Colonic mucosa (tissue), 4 donors: ENCODE data around the gene ELL. TPM values are rescaled to one million over a fixed set of nuclear protein-coding genes. Genes with fewer than 3 reads are reported as not detected.

Experiments
- DNase-seq: peaks from one replicate; pipeline ENCODE4 v3.0.0-alpha.2; 2020
- H3K27ac ChIP-seq: fragments of 200-600 bp; one replicate; pipeline ENCODE4 v1.8.0; 2021
- H3K27me3 ChIP-seq: fragments of 200-600 bp; one replicate; pipeline ENCODE4 v1.8.0; 2021
- H3K36me3 ChIP-seq: fragments of 200-600 bp; one replicate; pipeline ENCODE4 v1.8.0; 2021
- H3K4me1 ChIP-seq: fragments of 200-600 bp; one replicate; pipeline ENCODE4 v1.8.0; 2021; ENCODE audit warnings: mild to moderate bottlenecking
- H3K4me3 ChIP-seq: fragments of 200-600 bp; one replicate; pipeline ENCODE4 v1.8.0; 2021
- H3K9ac ChIP-seq, 2 donors: one replicate each; pipeline ENCODE4 v1.7.0; 2013; ENCODE audit warnings: control low read depth in 2 of 2, low read depth in 2 of 2, low read length in 2 of 2
- H3K9me3 ChIP-seq: fragments of 200-600 bp; one replicate; pipeline ENCODE4 v1.8.0; 2021
- CTCF ChIP-seq: fragments of 200-600 bp; IDR thresholded peaks from one replicate; pipeline ENCODE4 v1.8.0; 2022; ENCODE audit warnings: antibody characterized with exemption, mild to moderate bottlenecking
- intact Hi-C: fragments of 100-400 bp; cut with DNase I; formaldehyde crosslinking; loops from one replicate; pipeline ENCODE4 v1.14.1; 2022
- total RNA-seq, 2 donors: library from RNA; stranded (reverse); fragmentation: NEBNext Ultra II Directional in 1 of 2; extraction: Animal tissue kit (Norgen Biotek cat#: 25700) in 1 of 2; gene quantifications; one replicate each; pipeline ENCODE4 v1.2.1, GENCODE V29; 2021
- donor health status: healthy.
- donor health status: DM: no; HTN: no; CAD: no.
- donor health status: DM: no; HTN: no; CAD: no.

Gene ELL
- total RNA-seq, 2 donors from 2014 or later = 16.3 to 18.6 TPM

DNA sequence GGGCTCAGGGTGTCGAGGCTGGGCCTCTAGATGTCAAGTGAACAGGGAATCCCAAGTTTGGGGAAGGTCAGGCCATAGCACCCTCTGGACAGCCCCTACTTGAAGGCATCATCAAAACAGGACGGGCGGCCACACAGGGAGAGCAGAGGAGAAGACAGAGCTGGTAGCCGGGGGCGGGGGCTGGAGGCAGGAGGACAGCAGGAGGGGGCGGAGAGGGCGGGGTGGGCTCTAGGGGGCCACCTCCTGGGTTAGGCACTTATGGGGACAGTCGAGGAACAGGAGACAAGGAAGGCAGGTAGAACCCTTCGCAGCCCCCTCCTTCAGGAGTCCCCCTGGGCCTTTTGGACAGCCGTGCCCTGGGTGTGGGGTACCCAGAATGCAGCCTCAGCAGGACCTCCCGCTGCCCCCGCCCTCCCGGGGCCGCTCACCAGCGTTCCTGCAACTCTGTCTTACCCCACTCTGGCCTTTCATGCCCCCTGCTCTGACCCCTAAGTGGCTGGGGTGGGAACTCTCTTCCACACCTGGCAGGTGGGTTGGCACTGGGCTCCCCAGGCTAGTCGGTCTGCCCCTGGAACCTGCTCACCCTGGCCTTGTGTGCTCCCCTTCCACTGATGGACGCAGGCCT is 96.9 kb downstream of the ELL start:
- Histone ChIP-seq H3K36me3 (no peaks in the 10 kb centered on the region), H3K4me3 (no peak overlapping the region), H3K27ac (no peak overlapping the region), H3K4me1 (peaks cover 17% of the 10 kb centered on the region), H3K9ac (no peak overlapping the region), H3K27me3 (no peaks in the 10 kb centered on the region), H3K9me3 (no peaks in the 10 kb centered on the region)
- no peak for TF ChIP-seq CTCF
- intact Hi-C loops = no loop called here
- no peak for DNase-seq

DNA sequence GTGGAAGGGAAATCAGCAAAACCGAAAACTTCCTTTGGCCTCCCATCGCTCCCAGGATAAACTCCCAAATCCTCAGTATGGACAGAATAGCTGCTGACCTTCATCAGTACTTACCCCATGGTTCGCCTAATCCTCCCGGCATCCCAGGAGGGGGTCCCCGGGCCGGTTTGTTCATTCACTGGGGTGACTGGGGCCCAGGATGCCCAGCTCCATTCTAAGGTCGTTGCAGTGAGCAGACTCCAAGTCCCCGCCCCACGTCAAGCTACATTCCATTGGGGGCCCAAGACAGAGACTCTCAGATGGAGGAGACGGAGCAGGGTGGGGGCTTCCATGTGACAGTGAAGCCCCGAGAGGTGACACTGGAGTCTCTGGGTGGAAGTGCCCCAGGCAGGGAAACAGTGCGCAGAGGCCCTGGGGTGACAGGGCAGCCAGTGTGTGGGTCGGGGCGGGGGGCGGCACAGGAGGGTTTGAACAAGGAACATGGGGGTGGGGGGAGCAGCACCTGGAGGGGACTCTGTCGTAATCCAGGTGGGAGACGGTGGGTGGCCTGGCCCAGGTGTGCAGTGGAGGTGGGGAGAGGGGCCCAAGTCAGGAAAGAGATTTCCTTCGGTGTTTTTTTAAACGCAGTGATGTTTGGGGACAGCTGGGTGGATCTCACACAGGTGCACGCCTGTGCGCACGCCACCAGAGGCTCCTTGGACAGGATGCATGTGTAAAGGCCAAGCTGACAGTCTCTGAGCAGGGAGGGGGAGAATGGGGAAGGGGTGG is 97.6 kb downstream of the ELL start:
- no peak for TF ChIP-seq CTCF
- Histone ChIP-seq H3K4me3 (no peak overlapping the region), H3K9me3 (no peaks in the 10 kb centered on the region), H3K27me3 (no peaks in the 10 kb centered on the region), H3K36me3 (no peaks in the 10 kb centered on the region), H3K27ac (no peak overlapping the region), H3K9ac (no peak overlapping the region), H3K4me1 (peaks cover 15% of the 10 kb centered on the region)
- no peak for DNase-seq
- intact Hi-C loops = no loop called here

- no peaks in the 10 kb centered on the region for H3K9me3 ChIP-seq
- peak overlapping the region; percentile 21 to 24 for H3K9ac ChIP-seq
- H3K36me3 ChIP-seq = no peaks in the 10 kb centered on the region
- no peak overlapping the region for H3K4me3 ChIP-seq
- peaks cover 15% of the 10 kb centered on the region for H3K4me1 ChIP-seq
- no peak for TF ChIP-seq CTCF
- no peaks in the 10 kb centered on the region for H3K27me3 ChIP-seq
- no peak for DNase-seq
- H3K27ac ChIP-seq = no peak overlapping the region
- intact Hi-C loops = no loop called here
Measured at GRCh38 chr19:18423258-18424020, 98.4 kb downstream of the ELL start.

- H3K27me3 ChIP-seq = peaks cover 6% of the 10 kb centered on the region
- no peaks in the 10 kb centered on the region for H3K36me3 ChIP-seq
- H3K4me1 ChIP-seq = peaks cover 23% of the 10 kb centered on the region
- H3K9ac ChIP-seq = peak overlapping the region in 1 of 2 donors; percentile 19
- no peak overlapping the region for H3K27ac ChIP-seq
- DNase-seq = no peak
- no peaks in the 10 kb centered on the region for H3K9me3 ChIP-seq
- no peak overlapping the region for H3K4me3 ChIP-seq
- intact Hi-C loops = no loop called here
- no peak for TF ChIP-seq CTCF
Measured at GRCh38 chr19:18422530-18423191, 99.2 kb downstream of the ELL start.

GRCh38 chr19:18421371-18421959 is 100.4 kb downstream of the ELL start:
- H3K27ac ChIP-seq = no peak overlapping the region
- DNase-seq = no peak
- peaks cover 13% of the 10 kb centered on the region for H3K27me3 ChIP-seq
- no peak overlapping the region for H3K4me3 ChIP-seq
- intact Hi-C loops = no loop called here
- H3K9me3 ChIP-seq = no peaks in the 10 kb centered on the region
- no peak for TF ChIP-seq CTCF
- peaks cover 28% of the 10 kb centered on the region for H3K4me1 ChIP-seq
- peak overlapping the region in 1 of 2 donors; percentile 57 for H3K9ac ChIP-seq
- no peaks in the 10 kb centered on the region for H3K36me3 ChIP-seq
